K562 (cell line): ENCODE results near the gene PEX11B. TPM values are rescaled to one million over a fixed set of nuclear protein-coding genes. Genes with fewer than 3 reads are reported as not detected.

Experiments
- ATAC-seq: fragments of 200-7000 bp; cut with Tn5 transposase; 3 replicates; pipeline ENCODE4 v1.9.1; 2020; ENCODE audit warnings: moderate library complexity
- BruUV-seq: library from RNA; stranded (reverse); fragments of 400-500 nt; replicated peaks from 2 replicates; lab custom pipeline; 2021; lab: Mats Ljungman, UMichigan
- CTCF ChIA-PET: fragments of 300-600 bp; formaldehyde crosslinking; extraction: SDS; loops from one replicate; lab custom pipeline; 2021; ENCODE audit warnings: low intra/inter-chr PET ratio; lab: Yijun Ruan, JAX
- POLR2A ChIA-PET: fragments of 300-600, 350-650 bp; sonication (Branson Sonifier 250); formaldehyde crosslinking; extraction: SDS; loops from one replicate; lab custom pipeline; 2021; ENCODE audit warnings: antibody characterized with exemption, inconsistent platforms; lab: Yijun Ruan, JAX
- DNase-seq, 4 experiments: peaks; one replicate each; pipeline versions ENCODE4 v3.0.0 to v3.0.0-alpha.2; 2011 to 2018; ENCODE audit warnings: low spot score in 3 of 4, mixed read lengths in 3 of 4; ENCODE audit errors: extremely low read depth in 1 of 4
- FAIRE-seq: peaks from 2 replicates; lab custom pipeline; 2011; peaks lifted over from hg19 to GRCh38; lab: Jason Lieb, UNC
- H2AFZ ChIP-seq: 2 replicates; pipeline ENCODE4 v1.6.0; 2011; ENCODE audit warnings: low read depth, low read length, control low read depth, inconsistent platforms
- H3K27ac ChIP-seq: fragments of 200-600 bp; 3 replicates; pipeline ENCODE4 v1.8.0; 2011; ENCODE audit warnings: low read depth, mild to moderate bottlenecking, control low read depth, inconsistent platforms, low read length, moderate library complexity, mixed read lengths; ENCODE audit errors: extremely low read depth
- H3K27me3 ChIP-seq, 2 experiments: fragments of 300-600 bp in 1 of 2; 2 replicates in 1 of 2; 3 replicates in 1 of 2; pipeline versions ENCODE4 v1.6.0 to v1.8.0; 2011; ENCODE audit warnings: inconsistent platforms in 2 of 2, low read length in 2 of 2, mild to moderate bottlenecking in 1 of 2, mixed read lengths in 1 of 2, moderate library complexity in 1 of 2; ENCODE audit not compliant: control insufficient read depth in 2 of 2, insufficient read depth in 2 of 2
- H3K36me3 ChIP-seq: fragments of 300-600 bp; 3 replicates; pipeline ENCODE4 v1.8.0; 2011; ENCODE audit warnings: mild to moderate bottlenecking, low read length, inconsistent platforms; ENCODE audit not compliant: control insufficient read depth, insufficient read depth
- H3K4me1 ChIP-seq, 2 experiments: fragments of 200-600 bp in 1 of 2; replicated peaks in 1 of 2; 2 replicates in 1 of 2; 3 replicates in 1 of 2; pipeline versions ENCODE4 v1.5.1 to v1.8.0; 2011; ENCODE audit warnings: inconsistent platforms in 2 of 2, low read length in 2 of 2, mild to moderate bottlenecking in 1 of 2, mixed read lengths in 1 of 2, moderate library complexity in 1 of 2; ENCODE audit not compliant: control insufficient read depth in 2 of 2, insufficient read depth in 2 of 2
- H3K4me2 ChIP-seq: 2 replicates; pipeline ENCODE4 v1.6.1; 2011; ENCODE audit warnings: low read length, control low read depth, inconsistent platforms, mixed read lengths; ENCODE audit not compliant: insufficient read depth
- H3K4me3 ChIP-seq: fragments of 200-600 bp; sonication (generic), shearing (Covaris generic); 2 replicates; pipeline ENCODE4 v1.5.1; 2016; ENCODE audit warnings: control low read depth, inconsistent platforms
- H3K79me2 ChIP-seq: fragments of 200-600 bp; 3 replicates; pipeline ENCODE4 v1.8.0; 2011; ENCODE audit warnings: low read length, inconsistent platforms; ENCODE audit not compliant: control insufficient read depth, insufficient read depth
- H3K9ac ChIP-seq, 2 experiments: 2 replicates each; pipeline versions ENCODE4 v1.6.0 to v1.6.1; 2011; ENCODE audit warnings: low read depth in 2 of 2, low read length in 2 of 2, control low read depth in 1 of 2, inconsistent platforms in 1 of 2, mild to moderate bottlenecking in 1 of 2, mixed read lengths in 1 of 2; ENCODE audit not compliant: insufficient read depth in 1 of 2
- H3K9me1 ChIP-seq: one replicate; pipeline ENCODE4 v1.6.0; 2011; ENCODE audit warnings: inconsistent platforms, mild to moderate bottlenecking, low read length, moderate library complexity; ENCODE audit not compliant: control insufficient read depth, insufficient read depth
- H3K9me3 ChIP-seq: replicated peaks from 2 replicates; pipeline ENCODE4 v1.5.1; 2011; ENCODE audit warnings: low read depth, low read length, inconsistent platforms; ENCODE audit not compliant: control insufficient read depth, insufficient read depth
- H4K20me1 ChIP-seq: replicated peaks from 2 replicates; pipeline ENCODE4 v1.6.1; 2011; ENCODE audit warnings: low read length, inconsistent platforms, mixed read lengths; ENCODE audit not compliant: control insufficient read depth, insufficient read depth
- CTCF ChIP-seq, 3 experiments: IDR thresholded peaks in 2 of 3; conservative IDR thresholded peaks in 1 of 3; 2 replicates each; pipeline ENCODE4 v1.5.1; 2011 to 2012; ENCODE audit warnings: low read length in 3 of 3, mild to moderate bottlenecking in 3 of 3, control low read depth in 2 of 3, improper control_type of control experiment in 1 of 3, inconsistent platforms in 1 of 3, low read depth in 1 of 3, mixed read lengths in 1 of 3, moderate library complexity in 1 of 3; ENCODE audit not compliant: insufficient read depth in 2 of 3
- ETV5 ChIP-seq: sonication (generic); formaldehyde crosslinking; IDR thresholded peaks from 2 replicates; pipeline ENCODE4 v1.4.0; 2020; ENCODE audit warnings: low read depth, mild to moderate bottlenecking, missing genetic modification reagents
- TFAP4 ChIP-seq: sonication (generic); formaldehyde crosslinking; IDR thresholded peaks from 2 replicates; pipeline ENCODE4 v1.8.0; 2022; ENCODE audit warnings: missing genetic modification reagents, mild to moderate bottlenecking, moderate library complexity, borderline replicate concordance
- ZNF444 ChIP-seq: fragments of 250-450 bp; sonication (Bioruptor Pico); IDR thresholded peaks from 2 replicates; pipeline ENCODE4 v1.4.0; 2020; ENCODE audit warnings: mild to moderate bottlenecking, moderate library complexity
- WGBS: fragments of 100-300 bp; shearing (Covaris generic); methylation state at CpG from one replicate; pipeline ENCODE4 v1.1.6; 2016; ENCODE audit warnings: low coverage, mixed read lengths; ENCODE audit not compliant: insufficient coverage; ENCODE audit errors: missing lambda C conversion rate; 5-methylcytosine and 5-hydroxymethylcytosine counted together
- in situ Hi-C: fragments of 300-500 bp; cut with MboI; formaldehyde crosslinking; loops from 4 replicates; pipeline ENCODE4 v1.15.0; 2018; ENCODE audit warnings: inconsistent platforms, mixed read lengths
- intact Hi-C: fragments of 100-400 bp; cut with micrococcal nuclease; formaldehyde crosslinking; loops from 2 replicates; pipeline ENCODE4 v1.14.2; 2022
- polyA plus RNA-seq, 8 experiments: library from polyadenylated mRNA; depleted of rRNA in 4 of 8; stranded (reverse) in 5 of 8; unstranded in 3 of 8; fragments of >200 nt; fragmentation: Nextera tagmentation in 2 of 8; fragmentation: Illumina TruSeq in 1 of 8; extraction: Ambion mirVana in 2 of 8; extraction: Trizol in 1 of 8; gene quantifications; 2 replicates each; pipeline versions ENCODE4 v1.2.1 to v1.2.3, GENCODE V29; 2011 to 2014; ENCODE audit warnings: inconsistent platforms in 1 of 8, missing spikeins in 1 of 8
- total RNA-seq, 7 experiments: library from RNA; depleted of rRNA in 6 of 7; stranded (reverse); fragments of >200 nt in 6 of 7; fragmentation: Illumina TruSeq in 2 of 7; extraction: Trizol in 2 of 7; gene quantifications; 2 replicates each; pipeline versions ENCODE4 v1.2.1 to v1.2.3, GENCODE V29; 2011 to 2021; ENCODE audit warnings: low replicate concordance in 1 of 7

Gene PEX11B
- total and polyA plus RNA-seq, 9 of the 15 experiments (the other 6 are each of a cell fraction or from before 2014, with no cell fraction given) = 13.2 to 60.0 (median 21.7) TPM

GRCh38 chr1:145893306-145894055, 25.0 kb downstream of the PEX11B start:
- peak; percentile 61 for FAIRE-seq
- ChIA-PET CTCF (interaction anchor here (1.3 to 2.6 kb wide), 3 partner anchors 17 to 120 kb away, joined by 3 to 32 read pairs (median 7); no protein-coding TSS in a partner anchor), POLR2A (interaction anchor here (0.5 to 2.0 kb wide), 6 partner anchors 9 to 158 kb away, joined by 3 to 11 read pairs (median 3); partner anchors contain the start of gene PIAS3)
- Histone ChIP-seq H3K9me3 (no peaks in the 10 kb centered on the region), H3K27ac (no peak overlapping the region)
- TF ChIP-seq ZNF444 (no peak), CTCF (IDR thresholded peaks at IDR 0.05 in 2 of 3, conservative IDR thresholded peaks at IDR 0.05 in 1 of 3; ENCODE audit: insufficient read depth in 2 of 3, low read depth in 1 of 3, low read length in 3 of 3) (peak; percentile 12 to 33 (median 17); a peak in 2 of 6 replicates), ETV5 (0 out of 2 replicates have a peak, but pooled peaks have one; percentile 18), TFAP4 (0 out of 2 replicates have a peak, but pooled peaks have one; percentile 13)
- TF ChIP-seq, all 486 proteins: peak for 3
- Histone ChIP-seq H3K27me3 (no peaks in the 10 kb centered on the region), H3K36me3 (no peaks in the 10 kb centered on the region), H3K79me2 (no peaks in the 10 kb centered on the region), H4K20me1 (no peaks in the 10 kb centered on the region), H3K4me2 (no peak overlapping the region; the same call in 1 of the 2 replicates), H3K4me1 (peaks cover 15 to 28% of the 10 kb centered on the region in 2 experiments), H3K9me1 (no peaks in the 10 kb centered on the region), H3K9ac (no peak overlapping the region), H2AFZ (no peak overlapping the region), H3K4me3 (no peak overlapping the region)
- DNase-seq = no peak
- in situ Hi-C loops (no loop called here), intact Hi-C loops (loop anchor here (2.0 kb wide), 2 partner anchors 49 to 113 kb away; partner anchors contain the start of gene NUDT17)
- no TSS peak for BruUV-seq
- WGBS = 44% methylated on average over 7 of the region's 7 CpGs
- peak; percentile 33; the same call in 1 of the 3 replicates for ATAC-seq
